Stimulated activated CD8-positive, alpha-beta memory T cell treated with anti-CD3 and anti-CD28 coated beads, Interleukin-15, amount 100 ng/mL, for 4 hours (primary cell): Measurements from ENCODE around the gene SCGB1D1.

Source experiments
- DNase-seq, 2 donors: peaks; one replicate each; pipeline ENCODE4 v3.0.0-alpha.2; 2020; ENCODE audit warnings: low read depth in 2 of 2

Gene SCGB1D1, protein sequence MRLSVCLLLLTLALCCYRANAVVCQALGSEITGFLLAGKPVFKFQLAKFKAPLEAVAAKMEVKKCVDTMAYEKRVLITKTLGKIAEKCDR

DNA sequence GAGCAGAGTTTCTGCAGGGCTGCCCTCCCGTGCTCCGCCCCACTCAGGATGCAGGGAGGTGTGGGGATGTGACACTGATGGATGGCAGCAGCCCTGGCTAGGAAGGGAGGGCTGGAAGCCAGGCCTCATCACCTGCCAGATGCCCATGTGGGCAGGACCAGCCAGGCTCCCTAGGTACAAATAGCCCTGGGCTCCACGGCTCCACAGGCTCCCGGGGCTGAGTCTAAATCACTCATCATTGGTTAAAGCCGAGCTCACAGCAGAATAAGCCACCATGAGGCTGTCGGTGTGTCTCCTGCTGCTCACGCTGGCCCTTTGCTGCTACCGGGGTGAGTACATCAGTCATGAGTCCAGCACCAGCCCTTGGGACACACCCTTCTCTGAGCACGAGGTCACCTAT lies at the start of gene SCGB1D1:
Gene SCGB1D1 (plus strand): TSS at position 206 of the 400 bp plus-strand sequence. CDS start 69 bp downstream, at position 275.
- DNase-seq = no peak

DNA sequence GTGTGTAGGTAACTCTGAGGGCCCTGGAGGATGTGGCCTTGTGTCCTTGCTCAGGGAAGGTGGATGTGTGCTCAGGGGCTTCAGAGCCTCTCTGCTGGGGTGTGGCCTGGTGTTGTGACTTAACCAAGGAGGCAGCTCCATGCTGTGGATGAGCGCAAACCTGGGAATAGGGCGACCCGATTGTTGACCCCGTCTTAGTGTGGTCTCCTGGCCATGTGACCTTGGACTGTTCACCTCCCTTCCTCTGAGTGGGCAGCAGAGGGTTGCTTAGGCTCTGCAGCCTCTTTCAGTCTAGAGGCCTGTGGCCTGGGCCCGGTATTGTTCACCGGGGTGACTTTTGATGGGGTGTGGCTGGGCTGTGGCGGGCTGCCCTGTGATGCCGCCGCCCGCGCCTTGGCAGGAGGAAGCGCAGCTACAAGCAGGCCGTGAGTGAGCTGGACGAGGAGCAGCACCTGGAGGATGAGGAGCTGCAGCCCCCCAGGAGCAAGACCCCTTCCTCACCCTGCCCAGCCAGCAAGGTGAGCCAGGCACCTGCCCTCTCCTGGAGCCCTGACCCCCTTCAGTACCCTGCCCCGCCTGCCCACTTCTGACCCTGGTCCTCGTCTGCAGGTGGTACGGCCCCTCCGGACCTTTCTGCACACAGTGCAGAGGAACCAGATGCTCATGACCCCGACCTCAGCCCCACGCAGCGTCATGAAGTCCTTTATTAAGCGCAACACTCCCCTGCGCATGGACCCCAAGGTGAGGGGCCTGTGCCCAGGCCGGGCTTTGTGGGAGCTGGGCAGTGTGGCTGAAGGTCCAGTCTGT lies 49.5 kb upstream of the SCGB1D1 start:
- DNase-seq = no peak

DNA sequence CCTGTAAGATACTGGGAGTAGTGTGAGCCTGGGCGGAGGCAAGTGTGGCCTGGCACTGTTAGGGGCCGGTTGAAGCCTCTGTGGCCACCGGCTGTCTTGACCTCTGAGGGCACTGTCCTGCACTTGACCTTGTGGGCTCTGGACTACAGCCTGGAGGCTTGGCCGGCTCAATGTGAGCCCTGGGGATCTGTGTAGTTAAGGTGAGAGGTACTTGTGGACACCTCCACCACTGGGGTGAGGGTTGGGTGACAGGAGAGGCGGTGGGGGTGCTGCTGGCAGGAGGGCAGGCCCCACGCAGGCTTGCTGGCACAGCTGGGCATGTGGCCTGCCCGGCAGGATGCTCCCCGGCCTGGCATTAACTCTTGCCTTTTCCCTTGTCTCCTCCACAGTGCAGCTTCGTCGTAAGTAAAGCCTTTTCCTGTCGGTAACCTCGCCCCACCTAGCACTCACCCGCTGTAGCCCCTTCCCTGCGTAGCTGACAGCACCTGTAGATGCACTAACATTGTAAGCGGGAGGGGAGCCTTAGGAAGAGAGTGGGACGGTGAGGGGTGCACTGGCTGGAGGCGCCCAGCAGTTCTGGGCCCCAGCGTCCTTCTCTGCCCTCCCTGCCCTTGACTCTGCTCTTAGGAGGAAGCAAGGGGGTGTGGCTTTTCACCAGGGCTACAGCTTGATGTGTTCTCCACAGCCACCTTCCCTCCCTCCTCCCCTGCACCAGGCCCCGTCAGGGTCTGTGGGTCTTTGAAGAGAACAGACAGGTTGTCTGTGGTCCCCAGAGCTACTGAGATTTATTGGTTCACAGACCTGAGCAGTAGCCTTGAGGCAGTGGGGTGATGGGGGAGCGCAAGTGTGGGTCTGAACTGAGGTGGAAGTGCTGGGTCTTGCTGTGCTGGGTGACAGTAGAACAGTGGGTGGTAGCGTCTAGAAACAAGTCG lies 48.6 kb upstream of the SCGB1D1 start:
- DNase-seq = no peak

DNA sequence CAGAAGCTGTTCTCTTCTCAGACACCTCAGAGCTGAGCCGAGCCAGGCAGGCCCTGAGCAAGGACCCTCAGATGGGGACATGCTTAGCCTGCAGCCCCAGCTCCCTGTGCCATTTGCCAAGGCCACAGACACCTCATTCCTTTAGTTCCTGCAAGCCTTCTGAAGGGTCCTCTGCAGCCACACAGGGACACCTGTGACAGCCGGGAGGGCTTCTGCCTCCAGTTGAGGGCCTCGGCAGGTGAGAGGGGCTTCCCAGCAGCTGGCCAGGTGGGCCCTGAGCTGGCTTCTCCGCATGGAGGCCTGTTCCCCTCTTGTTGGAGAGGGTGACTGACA lies 48.0 kb upstream of the SCGB1D1 start:
- no peak for DNase-seq

DNA sequence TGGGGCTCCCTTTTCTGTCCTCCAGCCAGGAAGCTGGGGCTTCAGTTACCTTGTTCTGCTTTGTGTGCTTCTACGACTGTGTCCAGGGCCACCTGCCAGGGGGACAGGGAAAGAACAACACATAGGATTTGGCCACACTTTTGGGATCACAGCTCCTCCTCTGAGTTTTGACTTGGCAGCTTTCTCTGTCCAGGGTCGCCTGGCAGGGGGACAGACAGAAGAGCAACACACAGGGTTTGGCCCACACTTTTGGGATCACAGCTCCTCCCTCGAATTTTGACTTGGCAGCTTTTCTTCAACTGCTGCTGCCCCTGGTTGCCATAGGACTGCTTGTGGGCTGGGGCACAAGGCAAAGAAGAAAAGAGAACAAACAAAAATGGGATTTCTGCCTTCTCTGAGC lies 47.1 kb upstream of the SCGB1D1 start:
- no peak for DNase-seq

DNA sequence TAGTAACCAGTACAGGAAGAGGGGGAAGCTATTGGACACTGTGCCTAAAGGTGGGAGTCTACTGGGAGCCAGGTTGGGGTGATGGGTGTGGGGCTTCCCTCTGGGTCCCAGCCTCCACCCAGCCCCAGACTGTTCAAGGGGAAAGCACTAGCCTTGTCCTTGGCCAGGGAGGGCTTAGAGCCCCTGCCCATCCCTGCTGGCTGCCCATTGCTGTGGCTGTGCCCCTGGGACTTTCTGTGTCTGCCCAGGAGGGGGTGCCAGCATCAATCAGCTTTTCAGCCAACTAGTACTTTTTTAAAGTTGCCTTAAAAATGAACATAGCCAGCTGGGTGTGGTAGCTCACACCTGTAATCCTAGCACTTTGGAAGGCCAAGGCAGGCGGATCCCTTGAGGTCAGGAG lies 46.3 kb upstream of the SCGB1D1 start:
- no peak for DNase-seq

DNA sequence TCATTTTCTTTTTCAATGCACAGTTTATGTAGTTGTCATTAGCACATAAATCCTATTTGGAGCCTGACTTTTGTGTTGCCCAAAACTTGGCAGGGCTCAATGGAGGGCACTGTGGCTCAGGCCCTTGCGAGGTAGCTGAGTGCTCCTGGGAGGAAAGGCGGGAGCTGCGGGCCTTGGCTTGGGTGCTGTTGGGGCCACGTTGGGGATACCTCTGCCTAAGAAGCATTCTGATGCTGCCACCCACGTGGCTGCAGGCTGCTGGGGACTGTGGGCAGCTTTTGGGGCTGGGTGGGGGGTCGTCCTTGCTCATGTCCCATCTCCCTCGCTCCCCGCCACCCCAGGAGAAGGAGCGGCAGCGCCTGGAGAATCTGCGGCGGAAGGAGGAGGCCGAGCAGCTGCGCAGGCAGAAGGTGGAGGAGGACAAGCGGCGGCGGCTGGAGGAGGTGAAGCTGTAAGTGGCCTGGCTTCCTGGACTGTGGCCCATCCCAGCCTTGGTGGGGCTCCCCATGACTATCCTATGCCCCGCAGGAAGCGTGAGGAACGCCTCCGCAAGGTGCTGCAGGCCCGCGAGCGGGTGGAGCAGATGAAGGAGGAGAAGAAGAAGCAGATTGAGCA lies 45.3 kb upstream of the SCGB1D1 start:
- DNase-seq = no peak

DNA sequence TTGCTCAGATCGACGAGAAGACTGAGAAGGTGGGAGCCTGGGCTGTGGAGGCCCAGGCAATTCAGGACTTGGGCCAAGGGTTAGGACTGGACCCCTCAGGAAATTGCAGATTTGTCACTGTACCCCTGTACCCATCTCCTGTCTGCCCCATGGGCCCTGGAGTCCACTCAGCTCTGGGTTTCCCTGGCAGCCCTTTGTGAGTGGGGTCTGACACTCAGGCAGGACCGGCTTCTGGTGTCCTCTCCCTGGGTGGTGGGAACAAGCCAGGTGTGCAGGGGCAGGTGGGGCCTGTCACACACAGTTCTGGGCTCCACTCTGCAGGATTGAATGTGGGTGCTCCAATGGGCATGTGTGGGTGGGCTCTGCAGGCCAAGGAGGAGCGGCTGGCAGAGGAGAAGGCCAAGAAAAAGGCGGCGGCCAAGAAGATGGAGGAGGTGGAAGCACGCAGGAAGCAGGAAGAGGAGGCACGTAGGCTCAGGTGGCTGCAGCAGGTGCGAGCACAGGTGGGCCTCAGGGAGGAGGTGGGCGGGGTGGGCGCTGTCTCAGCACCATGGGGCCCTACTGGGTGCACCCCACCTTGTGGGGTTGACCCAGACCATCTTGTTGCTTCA lies 44.6 kb upstream of the SCGB1D1 start:
- DNase-seq = no peak

DNA sequence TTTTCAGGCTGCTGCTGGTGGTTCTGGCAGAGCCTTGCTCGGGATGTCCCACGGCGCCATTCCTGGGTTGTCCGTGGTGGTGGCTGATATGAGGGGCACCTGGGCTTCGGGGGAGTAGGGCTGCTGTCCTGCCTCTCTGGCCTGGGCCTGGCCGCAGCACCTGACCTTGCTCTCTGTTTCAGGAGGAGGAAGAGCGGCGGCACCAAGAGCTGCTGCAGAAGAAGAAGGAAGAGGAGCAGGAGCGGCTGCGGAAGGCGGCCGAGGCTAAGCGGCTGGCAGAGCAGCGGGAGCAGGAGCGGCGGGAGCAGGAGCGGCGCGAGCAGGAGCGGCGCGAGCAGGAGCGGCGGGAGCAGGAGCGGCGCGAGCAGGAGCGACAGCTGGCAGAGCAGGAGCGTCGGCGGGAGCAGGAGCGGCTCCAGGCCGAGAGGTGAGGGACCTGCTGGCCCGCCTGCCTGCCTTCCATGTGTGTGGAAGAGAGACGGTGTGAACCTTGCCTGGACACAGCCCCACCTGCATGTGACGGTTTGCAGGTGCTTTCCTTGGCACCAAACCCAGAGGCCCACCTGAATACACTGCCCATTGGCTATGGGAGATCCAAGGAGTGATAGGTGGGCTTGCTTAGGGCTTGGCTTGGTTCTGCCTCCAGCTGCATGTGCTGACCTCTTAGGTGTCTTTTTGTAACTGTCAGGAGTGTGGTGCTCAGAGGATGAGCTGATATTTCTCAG lies 43.4 kb upstream of the SCGB1D1 start:
- no peak for DNase-seq

DNA sequence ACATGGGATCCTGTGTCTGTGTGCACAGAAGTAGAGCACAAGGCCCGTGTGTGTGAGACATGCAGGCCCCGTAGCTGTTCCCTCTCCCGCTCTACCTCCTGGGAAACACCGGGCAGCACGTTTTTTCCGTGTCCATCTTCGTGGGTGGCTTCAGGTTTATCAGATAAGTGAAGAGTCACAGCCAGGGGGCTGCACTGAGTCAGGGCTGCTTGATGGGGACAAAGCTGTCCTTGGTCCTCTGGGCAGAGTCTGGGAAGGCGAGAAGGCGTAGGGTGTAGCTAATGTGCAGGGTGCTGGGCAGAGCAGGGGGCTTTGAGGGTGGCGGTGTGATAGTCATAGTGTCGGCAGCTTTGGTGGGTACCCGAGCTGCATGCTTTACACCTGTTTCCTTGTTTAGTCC lies 42.5 kb upstream of the SCGB1D1 start:
- DNase-seq = no peak

DNA sequence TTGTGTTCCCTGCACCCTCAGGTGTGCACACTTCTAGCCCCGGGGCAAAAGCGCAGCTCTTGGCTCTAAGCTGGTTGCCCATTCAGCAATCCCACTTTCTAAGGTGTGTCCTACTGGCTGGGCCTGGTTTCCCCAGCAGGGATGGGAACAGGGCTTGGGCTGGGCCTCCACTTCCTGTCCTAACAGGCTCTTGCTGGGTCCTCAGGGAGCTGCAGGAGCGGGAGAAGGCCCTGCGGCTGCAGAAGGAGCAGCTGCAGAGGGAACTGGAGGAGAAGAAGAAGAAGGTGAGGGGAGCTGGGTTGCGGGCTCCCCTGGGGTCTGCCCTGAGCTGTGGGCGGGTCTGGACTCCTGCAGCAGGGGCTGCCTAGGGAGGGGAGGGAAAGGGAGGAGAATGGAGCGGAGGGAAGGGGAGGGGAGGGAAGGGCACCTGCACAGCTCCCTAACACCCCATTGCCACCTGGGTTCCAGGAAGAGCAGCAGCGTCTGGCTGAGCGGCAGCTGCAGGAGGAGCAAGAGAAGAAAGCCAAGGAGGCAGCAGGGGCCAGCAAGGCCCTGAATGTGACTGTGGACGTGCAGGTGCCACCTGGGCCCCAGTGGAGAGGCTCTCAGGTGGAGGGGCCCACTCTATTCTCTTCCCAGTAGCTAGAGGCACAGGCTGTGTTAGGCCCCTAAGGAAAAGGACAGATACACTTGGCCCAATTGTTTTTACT lies 41.6 kb upstream of the SCGB1D1 start:
- no peak for DNase-seq

DNA sequence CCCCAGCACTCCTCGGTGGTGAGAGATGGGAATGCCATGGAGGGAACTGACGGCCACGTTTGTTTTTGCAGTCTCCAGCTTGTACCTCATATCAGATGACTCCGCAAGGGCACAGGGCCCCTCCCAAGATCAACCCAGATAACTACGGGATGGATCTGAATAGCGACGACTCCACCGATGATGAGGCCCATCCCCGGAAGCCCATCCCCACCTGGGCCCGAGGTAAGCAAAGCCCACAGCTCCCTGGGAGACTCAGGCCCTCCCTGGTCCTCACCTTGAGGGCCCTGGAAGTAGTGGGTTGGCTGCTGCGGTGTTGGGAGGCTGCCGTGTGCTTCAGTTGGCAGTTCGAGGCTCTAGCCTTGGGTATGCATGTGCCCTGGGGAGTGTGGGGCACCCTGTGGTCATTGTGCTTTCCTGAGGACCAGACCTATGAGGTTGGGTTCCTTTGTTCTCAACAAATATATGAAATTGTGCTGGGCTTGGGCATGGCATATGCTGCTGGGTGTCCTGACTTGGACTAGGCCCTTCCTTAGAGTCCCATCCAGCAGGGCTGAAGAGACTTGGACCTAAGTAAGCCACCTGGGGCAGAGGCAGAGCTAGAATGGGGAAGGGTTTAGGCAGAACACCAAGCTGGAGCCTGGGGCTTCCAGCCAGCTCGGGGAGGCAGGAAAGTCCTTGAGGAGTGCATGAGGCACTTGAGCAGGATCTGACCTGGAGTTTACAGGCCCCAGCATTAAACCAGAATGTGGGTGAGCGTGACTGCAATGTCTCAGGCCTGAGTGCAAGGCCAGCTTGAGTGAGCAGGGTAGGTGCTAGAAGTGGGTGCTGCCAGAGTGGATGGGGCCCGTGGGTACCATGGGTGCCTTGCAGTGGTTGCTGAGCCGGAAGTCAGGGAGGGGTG lies 39.8 kb upstream of the SCGB1D1 start:
- no peak for DNase-seq

DNA sequence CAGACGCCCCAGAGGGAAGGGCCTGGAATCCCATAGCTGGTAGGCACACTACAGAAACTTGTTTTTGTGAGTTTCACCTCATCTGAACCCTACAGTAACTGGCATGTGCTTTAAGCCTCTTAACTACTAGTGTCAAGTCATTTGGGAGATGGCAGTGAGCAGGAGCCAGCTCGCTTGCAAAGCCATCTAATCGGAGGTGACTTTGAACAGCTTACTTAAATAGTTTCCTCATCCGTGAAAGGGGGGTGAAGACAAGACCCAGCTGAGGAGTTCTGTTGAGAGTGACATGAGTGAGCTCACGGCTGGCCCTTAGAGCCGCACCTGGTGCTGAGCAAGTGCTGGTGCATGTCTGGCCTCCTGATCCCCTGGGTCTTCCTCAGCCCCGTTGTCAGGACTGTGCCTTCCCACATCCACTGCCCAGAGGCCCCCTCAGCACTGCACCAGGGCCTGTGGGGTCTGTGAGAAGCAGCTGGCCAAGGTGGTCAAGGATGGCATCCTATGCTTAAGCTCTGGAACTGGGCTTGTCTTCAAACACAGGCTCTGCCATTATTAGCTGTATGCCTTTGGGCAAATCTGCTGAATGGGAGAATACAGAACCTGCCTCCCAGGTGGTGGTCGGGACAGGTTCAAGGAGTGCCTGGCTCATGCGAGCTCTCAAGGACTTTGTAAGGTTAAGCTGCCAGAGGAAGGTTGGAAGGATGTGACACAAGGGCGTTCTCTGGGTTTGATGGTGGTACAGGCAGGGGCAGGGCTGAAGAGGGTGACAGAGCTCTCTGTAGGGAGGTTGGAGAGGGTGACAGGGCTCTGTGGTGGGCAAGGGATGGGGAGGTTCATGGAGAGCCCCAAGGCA lies 38.9 kb upstream of the SCGB1D1 start:
- DNase-seq = no peak

DNA sequence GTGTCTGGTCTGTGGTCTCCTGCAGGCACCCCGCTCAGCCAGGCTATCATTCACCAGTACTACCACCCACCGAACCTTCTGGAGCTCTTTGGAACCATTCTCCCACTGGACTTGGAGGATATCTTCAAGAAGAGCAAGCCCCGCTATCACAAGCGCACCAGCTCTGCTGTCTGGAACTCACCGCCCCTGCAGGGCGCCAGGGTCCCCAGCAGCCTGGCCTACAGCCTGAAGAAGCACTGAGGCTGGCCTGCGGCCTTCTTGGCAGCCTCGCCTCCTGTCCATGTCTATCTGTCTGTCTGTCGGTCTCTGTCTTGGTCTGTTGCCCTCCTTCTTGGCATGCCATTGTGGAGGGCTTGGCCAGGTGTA lies 38.3 kb upstream of the SCGB1D1 start:
- no peak for DNase-seq

DNA sequence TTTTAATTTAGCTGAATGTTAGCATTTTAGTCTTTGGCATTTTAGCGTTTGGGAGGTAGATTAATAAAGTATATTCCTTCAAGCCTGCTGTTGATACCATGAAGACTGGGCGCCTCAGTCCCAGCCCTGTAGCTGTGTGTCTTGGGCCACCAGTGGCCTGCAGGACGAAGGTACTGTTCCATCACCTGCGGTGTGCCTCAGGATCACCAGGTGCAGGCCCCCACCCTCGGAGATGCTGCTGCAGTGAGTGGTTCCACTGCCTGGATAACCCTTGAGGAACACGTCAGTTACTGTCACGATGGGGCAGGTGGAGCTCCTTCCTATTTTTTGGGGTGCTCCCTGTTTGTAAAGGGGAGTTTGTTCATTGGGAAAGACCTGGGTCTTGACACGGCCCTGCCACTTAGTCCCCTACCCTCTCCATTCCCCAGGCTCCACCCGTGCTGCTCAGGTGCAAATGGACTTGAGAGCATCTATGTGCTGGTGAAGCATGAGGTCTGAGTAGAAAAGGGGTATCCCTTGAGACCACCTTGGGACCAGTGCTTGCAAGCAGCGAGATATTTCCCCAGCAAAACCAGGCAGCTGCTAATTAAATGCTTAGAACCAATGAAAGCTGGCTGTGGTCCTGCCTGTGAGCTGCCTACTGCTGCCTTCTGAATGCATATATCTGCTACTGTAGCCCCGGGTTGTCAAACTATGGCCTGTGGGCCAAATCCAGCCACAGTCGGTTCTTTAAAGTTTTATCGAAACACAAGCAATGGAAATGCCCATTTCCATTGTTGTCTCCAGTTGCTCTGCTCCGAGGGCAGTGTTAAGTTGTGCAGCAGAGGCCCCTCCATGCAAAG lies 37.5 kb upstream of the SCGB1D1 start:
- no peak for DNase-seq

DNA sequence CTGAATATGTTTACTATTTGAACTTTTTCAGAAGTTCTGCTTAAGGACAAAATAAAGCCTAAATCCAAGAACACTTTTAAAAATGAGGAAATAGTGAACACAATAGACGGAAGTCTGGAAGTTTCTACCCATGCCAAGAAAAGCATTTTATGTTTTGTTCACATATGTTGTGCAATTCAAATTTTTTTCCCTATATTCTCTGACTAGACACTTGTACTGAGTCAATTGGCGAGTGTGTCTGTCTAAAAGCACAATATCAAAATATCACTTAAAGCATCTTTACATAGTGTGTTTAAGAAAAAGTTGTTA lies 37.0 kb upstream of the SCGB1D1 start:
- no peak for DNase-seq

DNA sequence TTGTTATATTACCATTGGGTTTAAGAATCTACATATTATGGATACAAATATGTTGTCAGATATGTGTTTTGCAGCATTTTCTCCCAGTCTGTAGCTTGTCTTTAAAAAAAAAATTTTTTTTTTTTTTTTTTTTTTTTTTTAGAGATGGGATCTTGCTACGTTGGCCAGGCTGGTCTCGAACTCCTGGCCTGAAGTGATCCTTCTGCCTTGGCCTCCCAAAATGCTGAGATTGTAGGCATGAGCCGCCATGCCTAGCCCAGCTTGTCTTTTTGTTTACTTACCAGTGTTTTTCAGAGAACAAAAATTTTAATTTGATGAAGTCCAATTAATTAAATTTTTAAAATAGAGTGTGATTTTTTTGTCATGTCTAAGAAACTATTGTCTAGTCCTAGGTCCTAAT lies 36.4 kb upstream of the SCGB1D1 start:
- no peak for DNase-seq

DNA sequence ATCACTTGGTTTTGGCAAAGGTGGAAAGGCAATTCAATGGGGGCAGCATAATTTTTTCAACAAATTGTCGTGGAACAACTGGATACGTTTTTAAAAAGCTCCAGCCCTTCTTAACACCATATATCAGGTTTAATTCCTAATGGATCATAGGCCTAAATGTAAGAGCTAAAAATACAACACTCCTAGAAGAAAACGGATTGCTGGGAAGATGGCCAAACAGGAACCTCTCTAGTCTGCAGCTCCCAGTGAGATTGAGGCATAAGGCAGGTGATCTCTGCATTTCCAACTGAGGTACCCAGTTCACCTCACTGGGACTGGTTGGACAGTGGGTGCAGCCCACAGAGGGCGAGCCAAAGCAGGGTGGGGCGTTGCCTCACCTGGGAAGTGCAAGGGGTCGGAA lies 32.4 kb upstream of the SCGB1D1 start:
- DNase-seq = no peak
